Activated CD4-positive, CD25-positive, alpha-beta regulatory T cell treated with anti-CD3 and anti-CD28 coated beads, Interleukin-2, amount 50 U/mL, for 24 hours (primary cell): ENCODE measurements around the gene AK4.
A peak's percentile ranks its signal among the peaks of the same experiment; 100 is the strongest.

Source experiments
- ATAC-seq, 2 donors: fragments of 150-1000 bp; cut with Tn5 transposase; one replicate each; pipeline ENCODE4 v1.10.0; 2021; ENCODE audit warnings: mild to moderate bottlenecking in 1 of 2, moderate library complexity in 1 of 2

Gene AK4

DNA sequence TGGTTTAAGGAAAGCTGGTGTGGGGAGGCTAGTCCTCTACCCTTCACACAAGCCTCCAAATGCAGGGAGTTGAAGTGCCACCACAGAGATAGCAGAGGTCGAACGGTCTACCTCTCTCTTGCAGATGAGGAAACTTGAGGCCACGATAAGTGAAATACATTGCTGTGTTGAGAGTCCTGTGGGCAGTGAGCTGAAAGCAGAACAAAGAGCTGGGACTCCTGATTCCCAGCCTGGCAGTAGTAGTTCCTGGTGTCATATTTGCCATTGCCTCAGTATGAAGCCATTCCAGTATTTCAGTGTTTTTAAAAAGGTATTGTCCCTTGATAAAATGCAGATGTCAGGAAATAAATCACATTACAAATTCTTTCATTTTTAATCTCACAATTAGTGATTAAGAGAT lies 28.6 kb downstream of the AK4 start:
- no peak for ATAC-seq

DNA sequence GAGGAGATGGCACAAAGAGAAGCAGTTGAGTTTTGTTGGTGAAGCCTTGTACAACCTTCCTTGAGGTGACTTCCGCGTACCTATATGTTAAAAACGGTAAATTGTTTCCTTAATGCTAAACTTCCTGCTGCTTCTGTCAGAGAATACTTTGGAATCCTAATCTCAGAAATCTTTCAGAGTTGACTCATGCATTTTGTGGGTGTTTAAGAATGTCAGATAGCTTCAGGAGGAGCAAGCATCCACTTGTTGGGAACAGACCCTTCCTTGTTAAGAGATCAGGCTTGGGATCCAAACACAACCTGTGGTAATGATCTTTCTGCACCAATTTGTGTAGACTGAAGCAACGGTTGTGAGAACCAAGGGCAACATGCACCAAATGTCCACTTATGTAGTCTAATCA lies 29.5 kb downstream of the AK4 start:
- ATAC-seq, result no peak

DNA sequence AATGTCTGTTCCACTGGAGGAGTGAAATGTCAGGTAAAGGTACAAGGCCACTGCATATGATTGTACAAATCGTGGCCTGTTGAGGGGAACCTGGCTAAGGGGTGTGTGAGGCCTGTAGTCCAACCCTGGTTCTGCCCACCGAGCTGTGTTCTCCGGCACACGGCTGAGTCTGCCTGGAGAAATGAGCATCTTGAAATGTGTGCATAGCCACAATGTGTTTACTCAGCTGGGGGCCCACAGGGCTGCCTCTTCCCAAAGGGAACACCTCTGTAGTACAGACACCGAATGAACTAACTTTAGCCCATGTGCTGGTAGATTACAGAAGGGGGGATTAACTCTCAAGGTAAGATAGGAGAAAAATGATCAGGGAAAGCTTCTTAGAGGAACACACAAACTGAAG lies 30.2 kb downstream of the AK4 start:
- ATAC-seq, result no peak

DNA sequence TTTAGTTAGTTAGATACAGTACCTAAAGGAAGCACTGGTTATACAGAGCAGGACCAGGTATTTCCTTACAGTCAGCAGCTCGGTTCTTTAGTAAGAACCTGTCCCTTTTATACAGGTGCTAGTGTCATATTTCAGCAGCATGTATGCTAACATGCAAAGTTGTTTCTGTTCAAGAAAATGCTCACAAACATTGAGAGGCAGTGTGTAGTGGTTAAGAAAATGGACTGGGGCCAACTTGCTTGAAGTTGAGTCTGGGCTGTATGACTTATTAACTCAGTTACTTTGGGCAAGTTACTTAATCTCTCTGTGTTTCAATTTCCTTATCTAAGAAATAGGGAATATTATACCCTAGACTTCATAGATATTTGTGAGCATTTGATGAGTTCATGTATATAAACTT lies 31.1 kb downstream of the AK4 start:
- no peak for ATAC-seq

DNA sequence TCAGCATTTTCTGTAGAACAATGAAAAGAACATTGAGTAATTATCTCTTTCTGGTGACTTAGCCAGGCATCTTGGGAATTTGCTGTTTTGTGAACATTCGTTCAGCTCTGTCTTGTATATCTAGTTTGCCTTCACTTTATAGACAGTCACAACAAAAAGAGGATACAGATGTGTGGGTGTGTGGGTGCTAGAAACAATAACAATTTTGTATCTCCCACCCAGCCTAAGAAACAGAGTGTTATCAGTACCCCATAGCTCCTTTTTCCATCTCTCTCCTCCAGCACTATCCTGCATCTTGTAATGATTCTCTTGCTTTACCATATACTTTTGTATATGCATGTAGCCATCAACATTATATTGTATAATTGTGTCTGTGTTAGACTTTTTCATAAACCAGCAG lies 33.0 kb downstream of the AK4 start:
- no peak for ATAC-seq

DNA sequence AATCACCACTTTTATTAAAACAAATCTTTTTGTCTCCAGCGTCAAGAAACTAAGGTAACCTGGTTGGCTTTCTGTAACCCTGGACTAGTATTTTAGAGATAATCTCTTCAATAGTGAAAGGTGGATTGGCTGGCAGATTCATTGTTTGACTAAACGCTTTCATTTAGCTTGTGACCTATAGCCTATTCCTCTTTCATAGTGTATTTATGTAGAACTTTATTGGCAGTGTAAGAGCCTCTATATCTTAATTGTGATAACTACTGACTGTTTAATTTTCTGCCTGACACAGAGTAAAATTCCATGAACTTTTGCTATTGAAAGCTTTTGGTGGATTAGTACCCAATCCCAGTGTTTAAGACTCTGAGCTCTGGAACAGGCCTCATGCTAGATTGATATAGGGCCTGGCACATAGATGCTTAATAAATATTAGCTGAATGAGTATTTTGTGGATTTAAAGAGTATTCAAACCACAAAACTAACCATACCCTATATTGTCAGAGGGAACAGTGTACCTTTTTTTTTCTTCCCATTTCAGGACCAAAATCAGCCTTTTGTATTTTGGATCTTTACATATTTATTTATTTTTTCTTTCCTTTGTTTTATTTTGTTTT lies 34.8 kb downstream of the AK4 start:
- no peak for ATAC-seq

DNA sequence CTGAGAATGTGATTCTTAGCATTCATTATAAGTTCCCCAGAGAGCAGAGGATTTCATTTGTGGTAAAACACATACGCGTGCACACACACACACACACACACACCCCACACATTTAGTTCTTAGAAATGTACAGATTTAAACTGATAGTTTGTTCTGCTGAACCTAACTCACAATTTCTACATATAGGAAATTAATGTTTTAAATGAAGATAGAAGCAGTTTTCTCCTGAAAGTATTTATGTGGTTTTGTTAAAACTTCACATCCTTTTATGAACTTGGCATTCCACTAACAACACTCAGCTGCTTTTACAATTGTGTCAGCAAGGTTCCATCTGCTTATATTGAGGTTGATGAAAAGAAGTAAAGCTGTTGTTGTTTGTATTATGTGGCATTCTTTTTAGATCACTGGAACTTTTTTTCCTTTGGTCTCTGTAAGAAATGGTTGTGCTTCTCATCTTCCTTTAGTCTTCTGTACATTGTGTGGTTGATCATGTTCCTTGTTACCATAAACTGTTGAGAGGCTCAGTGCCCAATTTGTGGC lies 41.6 kb downstream of the AK4 start:
- ATAC-seq, result no peak

DNA sequence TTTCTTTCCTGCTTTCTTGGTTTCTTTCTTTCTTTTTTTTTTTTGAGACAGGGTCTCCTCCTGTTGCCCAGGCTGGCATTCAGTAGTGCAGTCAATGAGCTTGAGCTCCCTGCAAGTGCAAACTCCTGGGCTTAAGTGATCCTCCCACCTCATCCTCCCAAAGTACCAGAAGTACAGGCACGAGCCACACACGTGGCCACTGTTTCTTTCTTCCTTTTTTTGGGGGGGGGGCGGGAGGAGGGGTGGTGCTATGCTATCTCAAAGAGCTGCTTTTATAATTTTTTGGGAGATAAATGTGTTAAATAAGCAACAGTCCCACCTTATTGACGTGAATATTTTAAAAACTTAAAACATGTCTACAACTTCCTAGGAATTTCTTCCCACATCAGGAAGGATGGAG lies 42.2 kb downstream of the AK4 start:
- no peak for ATAC-seq

DNA sequence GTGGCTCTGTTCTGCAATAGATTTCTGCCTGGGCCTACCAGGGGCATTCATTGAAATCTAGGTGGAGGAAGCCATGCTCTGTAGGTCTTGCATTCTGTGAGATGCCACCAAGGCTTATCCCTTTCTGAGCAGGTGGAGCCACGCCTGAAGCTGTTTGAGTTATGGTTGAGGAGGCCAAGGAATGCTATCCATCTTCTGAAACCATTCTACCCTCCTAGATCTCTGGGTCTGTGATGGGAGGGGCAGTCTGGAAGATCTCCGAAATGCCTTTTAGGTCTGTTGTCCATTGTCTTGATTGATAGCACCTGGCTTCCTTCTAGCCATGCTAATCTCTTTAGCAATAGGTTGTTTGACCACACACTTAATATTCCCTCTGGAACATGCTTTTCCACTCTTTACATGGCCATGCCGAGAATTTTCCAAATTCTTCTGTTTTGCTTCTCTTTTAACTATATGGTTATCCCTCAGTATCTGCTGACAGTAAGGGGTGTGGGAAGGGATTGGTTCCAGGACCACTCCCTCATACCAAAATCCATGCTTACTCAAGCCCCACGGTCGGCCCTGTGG lies 45.2 kb downstream of the AK4 start:
- ATAC-seq, result no peak

DNA sequence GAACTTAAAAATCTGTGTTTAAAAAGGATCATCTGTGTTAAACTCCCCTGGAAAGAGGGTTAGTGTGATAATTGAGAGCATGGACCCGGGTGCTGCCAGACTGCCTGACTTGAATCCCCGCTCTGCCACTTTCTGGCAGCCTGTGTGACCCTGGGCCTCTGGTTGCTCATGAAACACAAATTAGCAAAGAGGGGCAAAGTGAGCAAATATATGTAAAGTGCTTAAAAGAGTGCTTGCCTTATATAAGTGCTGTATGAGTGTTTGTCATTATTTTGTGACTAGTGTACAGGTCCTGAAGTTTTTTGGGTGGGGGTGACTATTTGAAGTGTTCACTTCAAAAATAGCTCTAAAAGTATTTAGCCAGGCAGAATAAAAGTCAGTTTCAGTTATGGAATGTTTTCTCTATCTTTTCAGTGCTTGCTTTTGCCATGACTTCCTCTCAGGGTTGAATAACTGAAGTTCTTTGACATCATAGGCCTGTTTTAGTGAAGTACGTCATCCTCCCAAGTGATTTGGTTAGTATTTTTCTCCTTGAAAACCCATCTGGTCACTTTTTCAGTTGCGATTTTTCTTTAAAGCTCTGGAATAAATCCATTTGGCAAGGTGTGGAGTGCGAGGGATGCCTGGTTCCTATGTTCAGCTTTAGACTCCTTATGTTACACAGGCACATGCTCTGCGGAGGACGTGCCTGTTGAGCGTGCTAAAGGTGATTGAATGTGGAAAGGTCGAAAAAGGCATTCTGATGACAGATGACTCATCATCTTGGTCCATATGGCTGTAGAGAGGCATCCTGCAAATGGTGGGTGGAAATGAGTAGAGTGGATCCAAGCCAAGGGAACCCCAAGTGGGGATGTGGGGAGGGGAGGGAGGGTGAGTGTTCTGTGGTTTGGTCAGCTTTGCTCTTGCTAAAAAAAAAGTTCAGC lies 47.8 kb downstream of the AK4 start:
- no peak for ATAC-seq

DNA sequence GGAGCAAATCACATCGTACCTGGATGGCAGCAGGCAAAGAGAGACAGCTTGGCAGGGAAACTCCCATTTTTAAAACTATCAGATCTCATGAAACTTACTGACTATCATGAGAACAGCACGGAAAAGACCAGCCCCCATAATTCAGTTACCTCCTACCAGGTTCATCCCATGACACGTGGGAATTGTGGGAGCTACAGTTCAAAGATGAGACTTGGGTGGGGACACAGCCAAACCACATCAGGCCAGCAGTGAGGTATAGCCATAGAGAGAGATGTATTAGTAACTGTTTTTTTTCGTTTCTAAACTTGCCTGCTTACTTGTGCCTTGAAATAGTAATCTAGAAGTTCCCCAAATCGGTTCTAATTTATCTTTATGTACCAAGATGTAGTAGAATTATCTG lies 48.9 kb downstream of the AK4 start:
- no peak for ATAC-seq

DNA sequence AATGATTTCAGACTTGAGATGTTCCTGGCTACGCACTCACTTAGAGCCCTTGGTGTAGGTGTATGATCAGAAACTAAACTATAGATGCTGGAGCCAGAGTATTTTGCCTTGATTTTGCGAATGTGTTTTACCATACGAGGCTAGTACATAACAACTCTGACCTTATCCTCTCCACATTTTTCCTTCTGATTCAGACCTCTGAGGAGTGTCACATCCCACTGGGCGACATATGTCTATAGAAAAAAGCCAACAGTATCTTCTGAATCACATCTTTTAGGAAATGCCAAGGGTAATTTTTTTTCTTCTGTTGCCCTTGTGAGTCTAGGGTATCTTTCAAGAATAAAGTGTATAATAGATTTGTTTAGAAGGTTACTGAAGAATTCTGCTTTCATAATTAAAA lies 49.6 kb downstream of the AK4 start:
- no peak for ATAC-seq

DNA sequence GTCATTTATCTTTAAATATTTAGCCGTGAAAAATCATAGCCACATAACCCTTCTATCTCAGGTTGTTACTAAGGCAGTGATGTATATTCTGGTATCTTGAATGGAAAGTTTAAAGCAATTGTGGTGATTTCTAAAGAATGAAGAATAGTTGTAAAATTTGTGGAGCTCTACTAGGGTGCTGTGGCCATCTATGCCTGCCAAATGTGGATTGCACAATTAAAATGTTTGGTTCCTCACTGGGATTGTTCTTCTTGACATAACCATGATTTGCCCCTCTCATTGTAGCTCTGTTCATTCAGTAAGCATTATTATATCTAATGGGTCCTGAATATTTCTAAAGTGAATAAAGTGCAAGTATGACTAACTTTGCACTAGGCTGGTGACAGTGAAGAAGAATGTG lies 50.1 kb downstream of the AK4 start:
- no peak for ATAC-seq

DNA sequence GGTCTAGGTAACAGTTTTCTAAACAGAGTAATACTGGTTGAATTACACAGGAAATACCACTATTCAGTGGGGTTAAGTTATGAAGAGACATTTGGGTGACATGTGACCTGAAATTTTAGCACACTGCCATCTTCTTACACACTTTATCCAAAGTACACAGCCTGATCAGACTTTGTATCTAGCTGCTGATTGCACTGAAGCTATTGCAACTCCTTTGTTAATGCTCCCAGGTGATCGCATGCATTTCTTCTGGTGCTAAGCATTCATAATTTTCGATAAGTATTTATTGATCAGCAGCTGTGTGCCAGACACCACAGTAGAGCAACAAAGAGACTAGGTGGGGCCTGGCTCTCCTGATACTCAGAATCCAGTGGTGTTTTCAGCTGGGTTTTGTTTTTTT lies 52.4 kb downstream of the AK4 start:
- no peak for ATAC-seq

DNA sequence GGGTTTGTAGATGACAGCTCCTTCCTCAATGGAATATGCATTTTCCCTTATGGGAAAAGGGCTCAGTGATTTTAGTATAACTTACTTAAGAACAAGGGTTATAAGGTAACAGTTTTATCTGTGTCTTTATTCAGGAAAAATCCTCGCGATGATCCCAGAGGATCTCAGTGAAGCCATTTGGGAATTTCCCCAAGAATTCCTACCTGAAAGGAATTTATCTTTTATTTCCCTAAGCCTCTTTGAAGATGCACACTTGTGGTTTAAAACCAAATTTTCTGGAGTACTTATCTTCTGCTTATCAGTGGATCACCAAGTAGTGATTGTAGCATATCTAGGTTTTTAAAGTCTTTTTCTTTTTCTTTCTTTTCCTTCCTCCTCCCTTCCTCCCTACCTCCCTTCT lies 58.8 kb downstream of the AK4 start:
- no peak for ATAC-seq

DNA sequence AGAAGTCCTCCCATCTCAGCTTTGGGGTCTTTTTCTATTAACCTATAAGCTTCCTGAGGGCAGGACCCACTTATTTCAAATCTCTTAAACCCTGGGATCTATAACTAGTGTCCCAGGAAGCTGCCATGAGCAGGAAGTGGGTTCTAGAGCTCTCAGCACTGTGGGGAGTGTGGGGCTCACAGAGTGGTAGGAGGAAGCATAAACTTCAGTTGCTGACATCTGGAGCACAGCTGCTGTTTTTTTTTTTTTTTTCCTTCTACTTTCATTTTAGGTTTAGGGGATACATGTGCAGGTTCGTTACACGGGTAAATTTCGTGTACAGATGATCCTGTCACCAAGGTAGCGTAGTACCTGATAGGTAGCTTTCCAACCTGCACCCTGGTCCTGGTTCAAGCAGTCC lies 59.3 kb downstream of the AK4 start:
- no peak for ATAC-seq

DNA sequence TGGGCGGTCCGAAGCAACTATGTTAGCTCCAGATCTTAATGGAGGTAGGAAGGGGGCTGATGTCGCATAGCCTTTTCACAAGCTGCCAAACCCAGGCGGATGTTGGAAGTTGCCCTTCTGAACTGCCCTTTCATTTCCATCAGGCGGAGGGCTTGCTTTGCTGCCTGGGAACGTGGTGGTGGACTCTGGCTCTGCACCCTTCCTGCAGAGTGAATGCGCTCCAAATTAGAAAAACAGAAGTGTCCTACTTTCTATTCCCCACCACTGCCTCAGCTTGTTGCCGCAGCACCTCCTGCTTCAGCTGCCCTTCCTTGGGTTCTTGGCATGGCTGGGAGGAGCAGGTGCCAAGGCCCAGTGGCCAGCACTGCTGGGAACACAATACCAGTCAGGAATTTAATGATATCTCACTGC lies 60.6 kb downstream of the AK4 start:
- no peak for ATAC-seq

DNA sequence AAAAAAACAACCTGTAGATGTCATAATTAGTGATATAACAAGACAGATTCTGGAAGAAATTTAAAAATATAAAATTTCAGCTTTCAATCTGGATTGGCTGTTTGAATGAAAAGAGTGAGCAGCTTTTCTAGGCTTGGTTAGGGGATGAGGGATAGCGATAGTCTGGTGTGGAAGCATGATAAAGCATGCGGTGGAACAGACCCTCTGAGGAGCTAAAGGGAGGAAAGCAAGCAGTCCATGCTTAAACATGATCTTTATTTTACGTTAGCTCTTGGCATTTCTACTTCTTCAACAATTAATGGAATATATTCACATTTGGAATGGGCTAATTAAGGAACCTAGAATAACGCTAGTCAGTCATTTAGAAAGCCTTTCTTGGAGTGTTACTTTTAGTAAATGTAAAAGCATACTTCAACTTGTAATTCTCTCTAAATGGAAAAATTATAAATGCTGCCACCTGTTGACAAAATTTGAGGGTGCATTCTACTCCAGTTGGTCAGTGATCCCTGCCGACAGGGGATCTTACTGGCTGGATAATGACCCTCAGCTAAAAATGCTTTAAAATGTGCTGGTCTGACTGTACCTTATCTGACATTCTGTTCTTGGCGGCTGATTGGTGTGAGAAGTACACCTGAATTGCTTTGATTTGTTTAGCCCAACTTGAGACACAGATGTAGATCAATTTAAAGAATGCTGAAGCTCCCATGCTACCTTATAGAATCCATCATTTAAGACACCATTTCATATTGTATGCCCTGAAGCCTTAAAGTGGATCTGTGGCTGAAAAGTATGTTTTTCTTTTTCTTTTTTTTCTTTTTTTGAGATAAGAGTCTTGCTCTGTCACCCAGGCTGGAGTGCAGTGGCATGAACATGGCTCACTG lies 61.2 kb downstream of the AK4 start:
- ATAC-seq, result no peak

DNA sequence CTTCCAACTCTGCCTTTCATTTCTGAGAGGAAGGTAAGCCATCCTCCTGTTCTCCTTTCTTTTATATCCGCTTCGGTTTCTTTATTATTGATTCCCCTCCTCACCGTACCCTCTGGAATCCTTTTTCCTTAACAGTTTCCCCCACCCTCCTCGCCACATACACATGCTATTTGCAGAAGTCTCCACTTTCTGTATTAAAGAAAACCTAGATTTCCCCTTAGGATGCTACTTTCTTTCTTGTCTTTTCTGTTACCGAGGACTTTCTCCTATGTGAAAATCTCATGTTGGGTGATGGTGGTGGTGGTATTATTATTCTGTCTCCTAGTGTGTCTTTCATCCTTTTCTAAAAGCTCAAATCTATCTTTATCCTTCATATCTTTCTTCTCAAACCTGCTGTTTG lies 62.3 kb downstream of the AK4 start:
- no peak for ATAC-seq

DNA sequence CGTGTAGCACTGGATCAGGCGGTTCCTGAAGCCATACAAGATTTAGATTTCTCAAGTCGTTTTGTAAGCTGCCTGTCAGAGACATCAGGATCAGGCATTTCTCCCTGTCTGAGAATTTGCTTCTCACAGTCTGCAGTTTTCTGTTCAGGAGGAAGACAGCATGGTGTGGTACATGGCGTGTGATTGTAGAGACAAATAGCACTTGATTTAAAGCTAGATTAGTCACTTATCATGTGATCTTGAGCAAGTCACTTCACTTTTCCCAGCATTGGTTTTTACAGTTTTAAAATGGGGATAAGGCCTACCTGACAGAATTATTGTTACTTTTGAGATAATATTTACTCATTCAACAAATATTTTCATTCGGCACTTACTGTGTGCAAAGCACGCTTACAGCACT lies 63.3 kb downstream of the AK4 start:
- ATAC-seq, result no peak

DNA sequence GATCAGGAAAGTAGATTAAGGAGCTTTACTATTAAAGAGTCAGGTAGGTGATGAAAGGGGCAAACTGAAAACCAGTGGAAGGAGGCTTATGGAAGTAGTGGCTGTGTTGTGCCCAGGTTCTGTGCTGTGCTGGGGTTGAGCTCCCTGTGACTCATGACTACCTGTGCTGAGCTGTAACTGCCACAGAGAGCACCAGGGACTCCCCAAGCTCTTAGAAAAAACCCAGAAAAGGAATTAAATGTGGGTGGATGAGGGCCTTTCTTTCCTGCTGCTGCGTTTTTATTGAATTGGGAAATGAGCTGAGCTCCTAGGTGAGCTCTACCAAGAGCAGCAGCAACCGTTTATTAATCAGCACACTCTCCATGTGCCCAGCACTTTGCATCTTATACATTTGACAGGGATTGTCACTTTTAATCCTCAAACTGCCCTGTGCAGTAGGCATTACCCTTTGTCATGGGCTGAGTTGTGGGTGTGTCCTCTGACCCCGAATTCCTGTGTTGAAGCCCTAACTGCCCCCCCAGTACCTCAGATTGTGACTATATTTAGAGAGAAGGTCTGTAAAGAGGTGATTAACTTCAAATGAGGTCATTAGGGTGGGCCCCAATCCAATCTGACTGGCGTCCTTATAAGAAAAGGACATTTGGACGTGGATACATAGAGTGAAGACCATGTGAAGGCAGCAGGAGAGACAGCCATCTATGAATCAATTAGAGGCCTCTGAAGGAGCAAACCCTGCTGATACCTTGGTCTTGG lies 65.4 kb downstream of the AK4 start:
- peak; percentile 47 to 61 for ATAC-seq

DNA sequence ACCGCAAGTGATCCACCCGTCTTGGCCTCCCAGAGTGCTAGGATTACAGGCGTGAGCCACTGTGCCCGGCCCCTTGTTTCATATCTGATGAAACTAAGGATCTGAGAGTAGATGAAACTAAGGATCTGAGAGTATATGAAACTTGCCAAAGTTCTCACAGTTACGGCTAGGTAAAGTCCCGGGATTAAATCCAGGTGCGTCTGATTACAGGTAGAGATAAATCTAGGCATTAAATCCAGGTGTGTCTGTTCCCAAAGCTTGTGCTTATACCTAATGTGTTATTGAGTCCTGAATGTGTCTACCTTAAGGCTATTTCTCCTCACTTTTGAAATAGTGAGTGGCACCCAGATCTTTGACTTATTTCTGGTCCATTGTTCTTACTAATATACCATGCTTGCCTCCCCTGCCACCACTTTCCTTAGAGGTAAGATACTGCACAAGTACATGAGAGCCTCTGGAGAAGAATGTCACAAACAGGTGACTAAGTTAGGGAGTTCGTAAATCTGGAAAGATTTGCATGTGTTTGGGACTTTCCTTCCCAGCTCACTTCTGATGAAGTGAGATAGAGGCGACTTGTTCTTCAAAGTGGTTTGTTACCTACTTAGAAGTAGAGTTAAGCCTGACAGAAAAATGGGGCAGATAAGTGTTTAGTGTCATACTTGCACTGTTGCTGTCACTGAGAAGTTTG lies 66.5 kb downstream of the AK4 start:
- ATAC-seq, result no peak
